Raji (cell line): Measurements from ENCODE around the gene USP24.

Experiments used
- POLR2A ChIP-seq: IDR thresholded peaks from 2 replicates; pipeline ENCODE4 v1.6.1; 2011; ENCODE audit warnings: low read depth, low read length, control low read depth; ENCODE audit not compliant: insufficient read depth

Gene USP24

DNA sequence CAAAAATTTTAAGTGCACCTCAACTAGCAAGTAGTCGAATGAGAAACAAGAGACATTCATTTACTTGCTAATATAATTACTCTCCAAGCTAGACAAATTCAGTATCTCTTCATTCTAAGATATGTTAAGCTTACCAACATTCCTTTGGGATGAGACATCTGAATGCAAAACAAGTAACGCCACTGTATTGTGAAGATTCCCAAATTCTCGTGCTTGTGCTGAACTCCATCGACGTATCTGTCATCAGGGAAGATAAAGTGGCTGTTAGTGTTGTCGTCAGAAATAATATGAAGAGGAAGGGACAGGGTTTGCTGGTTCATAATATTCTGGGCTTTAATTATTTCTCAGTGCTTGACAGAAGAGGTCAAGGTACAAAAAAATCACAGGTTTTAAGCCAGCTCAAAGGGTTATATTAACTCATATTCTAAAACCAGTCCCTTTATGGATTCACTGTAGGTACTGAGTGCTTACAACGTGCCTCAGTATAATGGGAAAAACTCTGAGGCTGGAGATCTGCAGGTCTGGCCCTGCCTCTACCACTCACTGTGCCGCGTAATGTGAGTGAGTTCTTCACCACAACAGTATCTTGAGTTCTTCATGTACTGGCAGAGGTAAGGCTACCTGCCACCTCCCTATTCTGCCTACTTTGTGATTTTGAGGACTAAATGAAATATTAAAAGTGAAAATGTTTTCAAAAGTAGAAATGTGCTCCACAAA is 133.8 kb downstream of the USP24 start:
- no peak for TF ChIP-seq POLR2A

DNA sequence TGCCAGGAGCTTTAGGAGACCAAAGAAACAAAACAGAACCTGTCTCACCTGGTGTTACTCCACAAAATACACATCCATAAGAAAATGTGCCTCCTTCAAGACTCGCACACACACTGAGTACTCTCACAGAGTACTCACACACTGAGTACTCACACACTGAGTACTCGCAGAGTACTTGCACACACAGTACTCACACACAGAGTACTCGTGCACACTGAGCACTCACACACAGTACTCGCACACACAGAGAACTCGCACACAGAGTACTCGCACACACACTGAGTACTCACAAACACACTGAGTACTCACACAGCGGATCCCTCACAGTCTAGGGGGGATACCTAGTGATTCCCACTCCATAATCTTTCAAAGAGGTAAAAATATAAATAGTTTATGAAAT is 135.5 kb downstream of the USP24 start:
- no peak for TF ChIP-seq POLR2A

DNA sequence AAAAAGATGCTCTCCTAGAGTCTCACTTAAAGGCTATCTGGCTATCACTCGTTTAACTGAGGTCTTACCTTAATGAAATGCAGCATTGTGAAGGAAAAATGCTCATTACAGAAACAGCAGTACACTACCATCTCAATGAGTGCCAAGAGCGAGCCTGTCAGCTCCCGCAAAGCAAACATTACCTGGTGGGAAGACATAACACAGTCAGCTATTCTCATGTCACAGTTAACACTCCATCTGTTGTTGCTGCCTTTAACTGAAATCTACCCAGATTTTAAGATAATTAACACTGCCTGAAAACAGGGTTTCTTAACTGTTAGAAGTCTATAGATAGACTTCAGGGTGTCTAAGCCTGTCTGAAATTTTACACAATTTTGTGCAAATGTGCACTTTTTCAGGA is 136.7 kb downstream of the USP24 start:
- no peak for TF ChIP-seq POLR2A

DNA sequence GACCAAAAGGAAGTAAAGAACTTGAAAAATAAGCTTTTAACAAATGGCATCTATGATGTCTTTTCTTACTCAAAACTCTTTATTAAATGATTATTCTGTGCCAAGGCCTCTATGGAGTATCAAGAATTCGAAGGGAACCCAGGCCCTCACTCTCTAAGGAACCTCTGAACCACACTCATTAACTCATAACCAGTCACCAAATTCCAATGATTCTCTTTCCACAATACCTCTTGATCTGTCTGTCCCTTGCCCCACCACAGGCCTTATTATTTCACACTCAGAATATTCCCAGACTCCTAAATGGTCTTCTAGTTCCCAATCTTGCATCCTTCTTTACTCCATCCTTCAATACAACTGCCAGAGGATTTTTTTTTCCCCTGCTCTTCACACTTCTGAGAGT is 138.8 kb downstream of the USP24 start:
- TF ChIP-seq POLR2A = no peak

DNA sequence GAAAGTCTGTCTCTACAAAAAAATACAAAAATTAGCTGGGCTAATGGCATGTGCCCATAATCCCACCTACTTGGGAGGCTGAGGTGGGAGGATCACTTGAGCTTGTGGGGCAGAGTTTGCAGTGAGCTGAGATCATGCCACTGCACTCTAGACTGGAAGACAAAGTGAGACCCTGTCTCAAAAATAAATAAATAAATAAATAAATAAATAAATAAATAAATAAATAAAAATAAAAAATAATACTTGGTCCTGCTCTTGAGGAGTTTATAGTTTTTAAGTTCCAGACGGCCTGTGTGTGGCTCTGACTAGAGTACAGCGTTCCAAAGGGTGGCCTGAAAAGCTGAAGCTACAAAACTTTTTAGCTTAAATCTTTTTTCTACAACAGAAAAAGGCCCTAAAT is 140.7 kb downstream of the USP24 start:
- no peak for TF ChIP-seq POLR2A

DNA sequence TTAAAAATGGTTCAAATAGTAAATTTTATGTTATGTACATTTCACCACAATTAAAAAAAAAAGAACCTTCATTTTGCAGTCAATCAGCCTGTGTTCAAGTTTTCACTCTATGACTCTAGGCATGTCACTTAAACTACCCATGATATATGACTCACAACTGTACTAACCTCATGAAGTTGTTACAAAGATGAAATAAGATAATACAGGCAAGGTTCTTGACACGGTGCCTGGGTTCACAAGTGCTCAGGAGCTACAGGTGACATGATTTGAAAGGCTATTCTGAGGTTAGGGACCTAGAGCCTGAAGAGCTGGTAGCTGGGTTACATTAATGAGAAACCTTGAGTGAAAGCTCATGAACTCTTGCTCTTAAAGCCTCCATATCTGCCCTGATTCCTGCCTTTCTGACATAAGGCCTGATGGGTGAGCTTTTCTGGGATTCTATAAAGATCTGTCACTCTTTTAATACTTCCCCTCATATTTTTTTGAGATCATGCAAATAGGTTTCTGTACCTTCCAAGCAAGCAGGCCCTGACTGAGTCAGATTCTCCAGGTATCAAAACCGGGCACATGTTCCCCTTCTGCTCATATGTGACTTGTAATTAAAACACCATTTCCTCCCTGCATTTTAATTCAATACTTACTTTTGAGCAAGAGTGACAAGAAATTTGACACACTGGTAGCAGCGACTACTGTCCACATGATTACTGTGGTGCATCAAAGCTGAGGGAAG is 141.8 kb downstream of the USP24 start:
- TF ChIP-seq POLR2A = no peak

DNA sequence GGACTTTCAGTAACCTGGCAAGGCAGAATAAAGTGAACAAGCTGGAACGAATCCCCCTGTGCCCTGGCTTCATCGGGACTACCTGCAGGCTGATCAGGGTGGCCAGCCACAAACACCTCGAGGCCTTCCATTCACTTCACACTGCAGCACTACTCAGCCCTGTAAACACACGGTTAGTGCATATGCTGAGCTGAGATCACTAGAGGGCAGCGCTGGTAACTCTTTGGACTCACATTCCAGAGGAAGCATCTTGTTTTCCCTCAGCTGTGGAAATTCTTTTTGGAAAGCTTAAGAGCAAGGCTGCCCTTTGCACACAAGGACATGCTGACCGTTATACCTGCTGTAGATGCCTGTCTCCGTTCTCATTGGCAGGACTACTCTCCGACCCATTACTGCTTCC is 143.7 kb downstream of the USP24 start:
- no peak for TF ChIP-seq POLR2A

DNA sequence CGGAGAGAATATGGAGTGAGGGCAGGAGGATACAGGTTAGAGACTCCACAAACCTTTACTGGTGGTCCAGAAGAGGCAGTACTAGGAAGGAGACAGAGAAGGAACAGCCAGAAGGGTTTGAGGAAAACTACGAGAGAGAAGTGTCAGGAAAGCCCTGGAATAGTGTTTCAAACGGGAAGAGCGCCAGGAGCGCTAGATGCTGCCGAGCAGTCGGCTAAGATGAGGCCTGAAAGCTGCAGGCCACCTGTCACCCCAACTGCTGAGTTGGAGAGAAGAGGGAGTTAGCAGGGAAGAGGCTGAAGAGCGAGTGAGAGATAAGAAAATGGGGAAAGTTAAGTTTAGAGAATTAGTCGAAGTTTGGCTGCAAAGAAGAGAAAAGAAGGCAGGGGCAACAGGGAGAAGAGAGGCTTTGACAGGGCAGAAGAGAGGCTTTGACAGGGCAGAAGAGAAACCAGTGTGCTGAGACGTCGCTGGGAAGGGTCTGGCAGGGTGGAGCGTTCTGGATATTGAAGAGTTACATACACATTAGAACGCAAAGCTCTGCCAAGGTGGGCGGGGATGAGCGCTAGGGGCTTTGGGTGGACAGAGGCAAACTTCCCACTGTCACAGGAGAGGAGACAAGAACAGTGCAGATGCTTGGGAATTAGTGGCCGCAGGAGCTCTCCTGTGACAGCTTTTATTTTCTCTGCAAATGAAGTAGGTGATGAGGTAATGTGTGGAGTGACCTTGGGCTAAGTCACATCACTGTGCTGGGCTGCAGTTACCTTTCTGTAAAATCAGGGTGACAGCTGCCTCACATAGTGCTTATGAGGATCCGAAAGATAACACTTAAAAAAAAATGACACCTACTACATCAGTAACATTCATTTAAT is 144.6 kb downstream of the USP24 start:
- TF ChIP-seq POLR2A = no peak

DNA sequence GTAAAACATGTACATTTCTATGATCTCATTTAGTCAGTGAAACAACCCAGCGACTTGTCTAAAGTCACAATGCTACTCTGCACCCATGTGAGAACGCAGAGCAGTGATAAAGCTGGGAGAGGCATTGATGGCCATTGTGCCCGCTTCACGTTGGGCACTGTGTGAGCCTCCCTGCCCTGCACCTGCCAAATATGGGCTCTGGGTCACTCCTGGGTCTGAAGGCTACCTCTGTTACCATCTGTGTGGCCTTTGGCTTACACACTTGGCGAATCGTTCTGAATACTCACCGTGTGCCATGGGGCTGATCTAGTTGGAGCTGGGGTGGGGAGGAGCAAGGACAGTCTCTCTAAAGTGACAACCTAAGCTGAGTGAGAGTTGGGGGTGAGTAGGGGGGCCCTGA is 145.9 kb downstream of the USP24 start:
- TF ChIP-seq POLR2A = no peak

DNA sequence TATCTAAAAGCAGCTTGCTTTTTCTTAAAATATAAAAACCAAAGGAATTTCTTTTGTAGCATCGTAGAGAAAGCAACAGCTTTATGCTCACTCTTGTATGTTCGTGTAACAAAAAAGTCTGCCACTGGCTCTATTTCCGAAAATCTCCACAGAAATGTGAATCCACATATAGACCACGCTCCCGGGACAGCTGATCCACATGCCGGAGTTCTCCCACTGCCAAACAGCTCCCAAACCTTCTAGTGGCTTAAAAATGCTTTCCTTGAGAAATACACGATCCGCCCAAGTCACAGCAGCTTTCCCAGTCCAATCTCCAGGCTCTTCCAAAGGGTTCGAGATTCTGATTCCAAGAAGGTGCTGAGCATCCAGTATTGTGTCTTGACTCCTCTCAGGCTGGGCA is 146.5 kb downstream of the USP24 start:
- no peak for TF ChIP-seq POLR2A

DNA sequence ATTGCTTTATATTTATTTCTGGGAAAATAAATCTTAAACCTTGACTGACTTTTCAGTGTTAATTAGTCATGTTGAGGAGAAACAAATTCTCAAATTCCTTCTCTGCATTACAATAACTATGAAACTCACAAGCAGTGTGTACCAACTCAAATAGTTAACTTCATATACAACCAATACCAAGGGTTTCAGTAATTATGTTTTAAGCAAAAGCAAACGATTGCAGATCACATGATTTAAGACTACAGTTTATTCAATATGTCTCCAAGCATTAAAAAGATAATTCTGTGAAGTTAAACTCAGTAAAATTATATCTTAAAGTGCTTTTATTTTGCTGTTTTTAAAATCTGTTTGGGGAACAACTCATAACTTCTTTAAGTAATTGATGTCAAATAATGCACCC is 147.2 kb downstream of the USP24 start:
- TF ChIP-seq POLR2A = no peak

DNA sequence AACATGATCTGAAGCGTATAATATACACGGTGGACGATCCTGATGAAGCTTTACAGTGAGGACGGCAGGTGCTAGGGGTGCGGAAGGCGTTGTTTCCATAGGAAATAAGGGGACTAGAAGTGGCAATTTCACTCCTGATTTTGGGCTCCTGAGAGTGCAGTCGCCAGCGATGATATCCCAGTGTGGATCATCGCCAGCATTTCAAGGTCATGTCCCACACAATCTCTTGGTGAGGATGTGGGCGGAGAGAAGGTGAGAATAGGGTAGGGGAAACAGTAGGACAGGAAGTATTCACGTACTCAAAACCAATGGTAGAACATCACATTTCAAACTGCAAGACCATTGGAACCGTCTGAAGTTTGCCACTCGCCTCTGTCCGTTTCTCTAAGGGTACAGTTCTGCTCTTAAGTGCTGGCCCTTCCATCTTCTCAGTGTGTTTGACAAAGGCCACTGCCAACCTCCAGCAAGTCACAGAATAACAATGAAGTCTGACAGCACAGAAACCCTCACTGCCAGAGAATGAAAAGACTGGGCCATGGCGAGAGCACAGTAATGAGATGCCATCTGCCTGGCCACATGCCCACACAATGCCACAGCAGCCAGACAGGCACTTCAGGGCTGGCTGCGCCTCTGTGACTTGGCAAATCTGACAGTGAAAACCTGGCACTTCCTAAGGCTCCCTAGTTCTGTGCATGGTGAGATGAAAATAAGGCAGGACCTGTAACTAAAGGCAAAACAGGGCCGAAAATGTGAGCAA is 148.0 kb downstream of the USP24 start:
- TF ChIP-seq POLR2A = no peak

DNA sequence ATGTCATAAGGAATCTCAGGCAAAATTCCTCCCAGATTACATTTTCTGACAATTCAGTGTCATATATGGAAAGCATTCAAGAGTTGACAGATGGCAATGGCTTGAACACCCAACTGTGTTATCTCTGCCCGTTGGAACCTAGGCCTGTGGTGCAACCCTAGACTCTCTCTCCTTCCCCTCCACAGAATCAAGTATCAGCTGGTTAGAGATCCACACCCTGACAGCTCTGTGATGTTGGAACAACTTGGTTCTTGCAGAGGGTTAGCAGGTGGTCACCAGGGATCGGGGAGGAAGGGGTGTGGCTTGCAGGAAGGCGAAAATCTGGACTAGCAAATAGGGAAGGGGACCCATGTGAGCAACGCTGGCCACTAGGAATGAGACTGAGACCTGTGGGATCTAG is 149.5 kb downstream of the USP24 start:
- no peak for TF ChIP-seq POLR2A

DNA sequence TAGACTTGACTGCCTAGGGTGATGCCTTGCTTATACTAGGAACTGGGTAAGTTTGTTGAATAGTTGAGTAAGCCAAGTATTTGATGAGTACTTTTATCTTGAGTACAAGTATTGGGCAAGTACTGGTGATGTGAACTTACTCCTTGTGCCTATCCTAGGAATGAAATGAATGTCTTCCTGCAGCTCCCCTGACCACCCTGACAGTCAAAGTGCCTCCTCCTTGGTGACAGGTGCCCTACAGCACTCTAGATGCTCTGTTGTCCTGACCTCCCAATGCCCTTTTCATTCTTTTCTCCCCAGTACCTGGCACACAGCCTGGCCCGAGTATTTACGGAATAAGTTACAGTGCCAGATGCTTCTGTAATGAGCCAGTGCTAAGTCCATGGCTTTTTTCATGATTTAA is 150.3 kb downstream of the USP24 start:
- TF ChIP-seq POLR2A = no peak

DNA sequence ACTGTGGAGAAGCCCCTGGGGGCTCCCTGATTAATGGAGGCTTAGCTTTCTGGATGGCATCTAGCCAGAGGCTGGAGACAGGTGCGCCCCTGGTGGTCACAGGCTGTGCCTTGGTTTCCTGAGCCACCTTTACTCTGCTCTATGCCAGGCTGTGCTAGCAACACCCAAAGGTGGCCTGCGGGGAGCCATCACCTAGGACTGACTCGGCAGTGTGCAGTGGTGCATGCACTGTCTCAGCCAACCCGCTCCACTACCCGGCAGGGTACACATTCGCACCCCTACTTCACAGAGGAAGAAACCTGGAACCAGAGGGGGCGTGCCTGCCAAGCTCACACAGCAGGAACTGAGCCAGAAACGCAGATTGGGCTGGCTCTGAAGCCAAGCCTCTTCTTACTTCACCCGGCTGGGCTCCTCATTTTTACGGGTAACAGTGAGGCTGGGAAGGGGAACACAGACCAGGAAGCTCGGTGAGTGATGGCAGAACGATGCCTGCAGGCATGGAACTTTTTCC is 151.0 kb downstream of the USP24 start:
- TF ChIP-seq POLR2A = no peak
